OCI-LY7 (cell line): Measurements from ENCODE around the gene DCC. TPM values are rescaled to one million over a fixed set of nuclear protein-coding genes. Genes with fewer than 3 reads are reported as not detected.

Experiments used
- BruUV-seq: library from RNA; stranded (reverse); fragments of 400-500 nt; replicated peaks from 2 replicates; lab custom pipeline; 2021; lab: Mats Ljungman, UMichigan
- CTCF ChIA-PET: fragments of 300-600 bp; sonication (Branson Sonifier 250); formaldehyde crosslinking; loops from one replicate; lab custom pipeline; 2022; ENCODE audit warnings: antibody characterized with exemption; ENCODE audit not compliant: unreplicated experiment; lab: Charles Lee
- POLR2A ChIA-PET: fragments of 300-600 bp; sonication (Branson Sonifier 250); formaldehyde crosslinking; loops from one replicate; lab custom pipeline; 2022; ENCODE audit warnings: antibody characterized with exemption; lab: Charles Lee
- DNase-seq: peaks from one replicate; pipeline ENCODE4 v3.0.0-alpha.2; 2015; ENCODE audit warnings: low spot score
- H2AFZ ChIP-seq: fragments of 200-600 bp; sonication (generic), shearing (Covaris generic); 2 replicates; pipeline ENCODE4 v1.6.1; 2014; ENCODE audit warnings: mild to moderate bottlenecking, antibody characterized with exemption, low read length, moderate library complexity
- H3K27ac ChIP-seq: fragments of 200-600 bp; sonication (generic); 2 replicates; pipeline ENCODE4 v1.5.1; 2014; ENCODE audit warnings: mixed run types, low read depth, mild to moderate bottlenecking, moderate library complexity, low read length, inconsistent platforms; ENCODE audit not compliant: poor library complexity, severe bottlenecking
- H3K36me3 ChIP-seq: fragments of 200-600 bp; sonication (generic); 2 replicates; pipeline ENCODE4 v1.6.1; 2014; ENCODE audit warnings: mild to moderate bottlenecking, antibody characterized with exemption, low read length, moderate library complexity, mixed read lengths; ENCODE audit not compliant: insufficient read depth
- H3K4me1 ChIP-seq: fragments of 200-600 bp; sonication (generic); 2 replicates; pipeline ENCODE4 v1.5.1; 2014; ENCODE audit warnings: mild to moderate bottlenecking, low read length; ENCODE audit not compliant: insufficient read depth, poor library complexity, severe bottlenecking
- H3K4me2 ChIP-seq: fragments of 200-600 bp; sonication (generic); 2 replicates; pipeline ENCODE4 v1.6.1; 2014; ENCODE audit warnings: mild to moderate bottlenecking, low read length
- H3K4me3 ChIP-seq: fragments of 200-600 bp; sonication (generic); 2 replicates; pipeline ENCODE4 v1.5.1; 2014; ENCODE audit warnings: mild to moderate bottlenecking, low read depth, low read length; ENCODE audit not compliant: poor library complexity, severe bottlenecking
- H3K79me2 ChIP-seq: fragments of 200-600 bp; sonication (generic); 2 replicates; pipeline ENCODE4 v1.6.1; 2016; ENCODE audit warnings: low read depth, mild to moderate bottlenecking, low read length, moderate library complexity, mixed read lengths; ENCODE audit not compliant: insufficient read depth
- H3K9me2 ChIP-seq: fragments of 200-600 bp; sonication (generic); 2 replicates; pipeline ENCODE4 v1.6.1; 2016; ENCODE audit warnings: mild to moderate bottlenecking, low read length, mixed read lengths; ENCODE audit not compliant: insufficient read depth
- H3K9me3 ChIP-seq: fragments of 200-600 bp; sonication (generic); 2 replicates; pipeline ENCODE4 v1.6.1; 2014; ENCODE audit warnings: mild to moderate bottlenecking, mixed run types, low read length, mixed read lengths
- H4K20me1 ChIP-seq: fragments of 200-600 bp; sonication (generic); 2 replicates; pipeline ENCODE4 v1.6.1; 2014; ENCODE audit warnings: mild to moderate bottlenecking, antibody characterized with exemption, low read length, moderate library complexity, mixed read lengths; ENCODE audit not compliant: insufficient read depth
- EZH2phosphoT487 ChIP-seq: fragments of 200-600 bp; sonication (generic); IDR thresholded peaks from 2 replicates; pipeline ENCODE4 v1.6.1; 2018; ENCODE audit warnings: low read depth, borderline replicate concordance, mild to moderate bottlenecking, mixed run types, antibody characterized with exemption, low read length, moderate library complexity, mixed read lengths
- intact Hi-C: fragments of 100-400 bp; cut with micrococcal nuclease; formaldehyde crosslinking; loops from one replicate; pipeline ENCODE4 v1.10.0; 2022; ENCODE audit not compliant: unreplicated experiment
- total RNA-seq, 2 experiments: library from RNA; depleted of rRNA in 1 of 2; stranded (reverse); fragments of >200 nt in 1 of 2; shearing (Covaris generic) in 1 of 2; gene quantifications; 2 replicates each; pipeline ENCODE4 v1.2.3, GENCODE V29; 2014 to 2022
- TF ChIP-seq, protein P1 (sequence below): fragments of 200-600 bp; sonication (generic); conservative IDR thresholded peaks from 2 replicates; pipeline ENCODE4 v1.5.1; 2014; ENCODE audit warnings: mild to moderate bottlenecking, antibody characterized with exemption, low read length, moderate library complexity, mixed read lengths

The DCC gene
- total RNA-seq, 2 experiments from 2014 or later: not detected

DNA sequence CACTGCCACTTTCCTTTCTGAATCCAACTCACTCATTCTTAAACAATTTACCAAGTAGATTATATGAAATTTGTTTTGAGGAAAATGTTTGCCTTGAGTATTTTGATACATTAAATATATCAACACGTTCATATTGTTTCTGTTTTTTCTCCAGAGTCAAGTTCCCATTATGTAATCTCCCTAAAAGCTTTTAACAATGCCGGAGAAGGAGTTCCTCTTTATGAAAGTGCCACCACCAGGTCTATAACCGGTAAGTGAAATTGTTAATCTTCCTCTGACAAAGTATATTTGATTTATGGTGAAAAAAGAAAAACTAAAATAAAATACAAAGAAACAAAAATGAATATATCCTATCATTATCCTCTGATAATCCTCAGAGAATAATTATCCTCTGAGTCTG, 1045.9 kb downstream of the DCC start:
- BruUV-seq: no TSS peak
- no peak for DNase-seq
- Histone ChIP-seq H3K4me3 (no peak overlapping the region), H3K27ac (no peak overlapping the region), H3K9me3 (no peaks in the 10 kb centered on the region), H2AFZ (no peak overlapping the region), H3K4me2 (no peak overlapping the region), H3K36me3 (no peaks in the 10 kb centered on the region), H3K79me2 (no peaks in the 10 kb centered on the region), H4K20me1 (no peaks in the 10 kb centered on the region), H3K4me1 (no peaks in the 10 kb centered on the region), H3K9me2 (no peaks in the 10 kb centered on the region)
- intact Hi-C loops: no loop called here
- TF ChIP-seq, protein P1, sequence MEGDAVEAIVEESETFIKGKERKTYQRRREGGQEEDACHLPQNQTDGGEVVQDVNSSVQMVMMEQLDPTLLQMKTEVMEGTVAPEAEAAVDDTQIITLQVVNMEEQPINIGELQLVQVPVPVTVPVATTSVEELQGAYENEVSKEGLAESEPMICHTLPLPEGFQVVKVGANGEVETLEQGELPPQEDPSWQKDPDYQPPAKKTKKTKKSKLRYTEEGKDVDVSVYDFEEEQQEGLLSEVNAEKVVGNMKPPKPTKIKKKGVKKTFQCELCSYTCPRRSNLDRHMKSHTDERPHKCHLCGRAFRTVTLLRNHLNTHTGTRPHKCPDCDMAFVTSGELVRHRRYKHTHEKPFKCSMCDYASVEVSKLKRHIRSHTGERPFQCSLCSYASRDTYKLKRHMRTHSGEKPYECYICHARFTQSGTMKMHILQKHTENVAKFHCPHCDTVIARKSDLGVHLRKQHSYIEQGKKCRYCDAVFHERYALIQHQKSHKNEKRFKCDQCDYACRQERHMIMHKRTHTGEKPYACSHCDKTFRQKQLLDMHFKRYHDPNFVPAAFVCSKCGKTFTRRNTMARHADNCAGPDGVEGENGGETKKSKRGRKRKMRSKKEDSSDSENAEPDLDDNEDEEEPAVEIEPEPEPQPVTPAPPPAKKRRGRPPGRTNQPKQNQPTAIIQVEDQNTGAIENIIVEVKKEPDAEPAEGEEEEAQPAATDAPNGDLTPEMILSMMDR: no peak
- no peak for TF ChIP-seq EZH2phosphoT487
- ChIA-PET CTCF (no interaction called here), POLR2A (no interaction called here)

DNA sequence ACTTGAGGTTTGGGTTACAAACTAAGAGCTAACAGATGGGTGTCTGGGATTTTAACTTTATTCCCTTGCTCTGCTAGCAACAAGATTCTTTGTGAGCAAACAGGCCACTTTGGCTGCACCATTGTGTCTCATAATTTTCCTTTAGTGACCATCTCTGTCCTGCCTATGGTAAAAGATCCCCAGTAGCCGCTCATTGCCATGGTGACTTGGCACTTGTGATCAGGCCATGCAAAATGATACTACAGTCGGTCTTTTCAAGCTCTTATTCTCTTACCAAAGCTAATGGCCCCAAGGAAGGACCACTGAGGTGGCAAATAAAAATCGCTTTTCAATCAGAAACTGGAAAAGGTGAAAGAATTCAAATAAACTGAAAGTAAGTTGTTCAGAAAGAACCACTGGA, 1047.6 kb downstream of the DCC start:
- Histone ChIP-seq H3K36me3 (no peaks in the 10 kb centered on the region), H3K9me2 (no peaks in the 10 kb centered on the region), H3K79me2 (no peaks in the 10 kb centered on the region), H4K20me1 (no peaks in the 10 kb centered on the region), H2AFZ (no peak overlapping the region), H3K4me2 (no peak overlapping the region), H3K9me3 (no peaks in the 10 kb centered on the region), H3K4me3 (no peak overlapping the region), H3K4me1 (no peaks in the 10 kb centered on the region), H3K27ac (no peak overlapping the region)
- intact Hi-C loops: no loop called here
- BruUV-seq: no TSS peak
- CTCF ChIA-PET: no interaction called here
- no peak for DNase-seq
- TF ChIP-seq, protein P1: no peak
- TF ChIP-seq EZH2phosphoT487: no peak
- POLR2A ChIA-PET: no interaction called here

DNA sequence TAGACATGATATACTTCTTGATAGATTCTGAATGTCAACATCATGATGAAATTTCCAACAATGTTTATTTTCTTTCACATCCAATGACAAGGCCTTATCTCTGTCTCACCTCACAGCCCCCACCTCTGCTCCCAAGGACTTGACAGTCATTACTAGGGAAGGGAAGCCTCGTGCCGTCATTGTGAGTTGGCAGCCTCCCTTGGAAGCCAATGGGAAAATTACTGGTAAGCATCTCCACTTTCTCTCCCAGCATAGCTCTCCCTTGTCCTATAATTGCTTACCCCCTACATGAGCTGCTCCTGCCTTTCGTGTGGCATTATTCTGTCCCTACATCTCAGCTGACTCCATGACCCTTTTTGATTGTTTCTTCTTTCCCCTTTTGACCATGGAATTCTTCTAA, 1062.7 kb downstream of the DCC start:
- H3K4me2 ChIP-seq: no peak overlapping the region
- no peak overlapping the region for H3K27ac ChIP-seq
- H3K79me2 ChIP-seq: no peaks in the 10 kb centered on the region
- H3K9me2 ChIP-seq: no peaks in the 10 kb centered on the region
- no peak overlapping the region for H2AFZ ChIP-seq
- POLR2A ChIA-PET: no interaction called here
- CTCF ChIA-PET: no interaction called here
- no peaks in the 10 kb centered on the region for H3K4me1 ChIP-seq
- H4K20me1 ChIP-seq: no peaks in the 10 kb centered on the region
- intact Hi-C loops: no loop called here
- DNase-seq: no peak
- no peak overlapping the region for H3K4me3 ChIP-seq
- no TSS peak for BruUV-seq
- no peak for TF ChIP-seq EZH2phosphoT487
- TF ChIP-seq, protein P1: no peak
- no peaks in the 10 kb centered on the region for H3K9me3 ChIP-seq
- H3K36me3 ChIP-seq: no peaks in the 10 kb centered on the region
